HG03025 (cell line): ENCODE measurements around the gene CACNG4.

Source experiments
- ATAC-seq: cut with Tn5 transposase; IDR thresholded peaks from one replicate; pipeline ENCODE4 v1.9.1; 2021; ENCODE audit warnings: mild to moderate bottlenecking, moderate library complexity; ENCODE audit not compliant: unreplicated experiment, low FRiP score

CACNG4 gene

DNA sequence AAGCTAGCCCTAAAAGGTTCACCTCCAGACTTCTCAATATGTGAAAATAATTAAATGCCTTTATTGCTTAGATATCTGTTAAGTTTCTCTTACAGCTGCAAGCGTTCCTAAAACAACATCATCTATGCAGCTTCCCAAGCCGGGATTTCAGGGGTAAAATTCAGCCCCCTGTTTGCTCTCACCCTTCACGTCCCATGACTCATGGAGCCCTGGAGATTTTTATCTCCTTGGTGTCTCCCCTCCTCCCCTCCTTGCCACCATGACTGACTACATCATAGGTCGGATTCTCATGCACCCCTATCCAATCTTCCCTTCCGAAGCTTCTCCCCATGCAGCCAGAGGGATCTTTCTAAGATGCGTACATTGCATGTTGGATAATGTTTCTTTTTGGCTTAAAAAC, 21.0 kb upstream of the CACNG4 start:
- no peak for ATAC-seq

DNA sequence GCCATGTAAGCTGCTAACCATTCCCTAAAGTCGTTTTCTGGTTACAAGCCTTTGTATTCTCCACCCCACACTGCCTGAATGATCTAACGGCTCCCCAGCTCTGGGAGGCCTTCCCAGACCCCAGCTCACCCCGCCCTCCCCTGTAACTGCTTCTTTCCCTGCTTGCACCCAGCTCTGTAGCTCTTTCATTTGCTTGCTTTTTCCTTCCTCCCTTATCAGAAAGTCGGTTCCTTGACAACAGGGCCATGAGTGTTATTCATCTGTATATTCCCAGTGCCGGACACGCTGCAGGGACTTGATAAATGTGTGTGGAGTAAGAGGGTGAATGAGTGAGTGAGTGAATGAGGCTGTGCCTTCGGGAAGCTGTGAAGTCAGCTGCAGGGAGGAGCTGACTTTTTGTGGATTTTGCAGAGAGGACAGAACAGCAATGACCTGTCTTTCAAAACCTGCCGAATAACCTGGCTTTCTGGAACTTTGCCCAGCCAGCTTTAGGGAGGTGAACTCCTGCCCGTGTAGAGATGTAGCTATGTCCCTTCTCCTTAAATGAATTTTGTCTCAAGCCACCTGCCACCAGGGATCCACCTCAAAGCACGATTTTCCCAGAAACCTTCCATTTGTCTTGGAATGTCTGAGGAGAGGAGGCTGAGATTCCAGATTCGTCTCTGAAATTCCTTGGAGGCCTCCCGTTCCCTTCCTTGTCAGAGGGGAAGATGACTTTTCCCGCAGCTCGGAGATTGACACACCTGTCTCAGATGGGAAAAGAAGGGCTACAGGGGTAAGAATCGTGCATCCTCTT, 20.0 kb upstream of the CACNG4 start:
- ATAC-seq, result no peak

- ATAC-seq, result no peak
Observed at GRCh38 chr17:66945147-66945835, 19.2 kb upstream of the CACNG4 start.

DNA sequence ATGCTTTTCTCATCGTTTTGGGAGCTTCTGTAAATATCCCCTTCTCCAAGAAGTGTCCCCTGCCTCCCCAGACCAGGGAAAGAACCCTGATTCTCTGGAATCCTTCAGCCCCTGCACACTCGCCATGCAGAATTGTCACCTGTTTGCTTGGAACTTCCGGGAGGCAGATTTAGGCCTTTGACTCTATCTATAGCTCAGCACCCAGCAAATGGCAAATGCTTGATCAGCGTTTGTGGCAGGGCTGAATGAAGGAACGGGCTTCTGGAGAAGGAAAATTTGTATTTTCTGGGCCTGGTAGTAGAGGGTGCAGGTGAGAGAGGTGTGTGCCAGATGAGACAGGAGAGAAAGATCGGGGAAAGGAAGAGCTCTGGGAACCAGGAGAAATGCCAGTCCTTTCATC, 18.3 kb upstream of the CACNG4 start:
- ATAC-seq, result no peak

GRCh38 chr17:66947311-66947710, 17.2 kb upstream of the CACNG4 start:
- no peak for ATAC-seq

- no peak for ATAC-seq
Observed at GRCh38 chr17:66948061-66948750, 16.3 kb upstream of the CACNG4 start.

GRCh38 chr17:66949501-66949900, 15.0 kb upstream of the CACNG4 start:
- no peak for ATAC-seq

DNA sequence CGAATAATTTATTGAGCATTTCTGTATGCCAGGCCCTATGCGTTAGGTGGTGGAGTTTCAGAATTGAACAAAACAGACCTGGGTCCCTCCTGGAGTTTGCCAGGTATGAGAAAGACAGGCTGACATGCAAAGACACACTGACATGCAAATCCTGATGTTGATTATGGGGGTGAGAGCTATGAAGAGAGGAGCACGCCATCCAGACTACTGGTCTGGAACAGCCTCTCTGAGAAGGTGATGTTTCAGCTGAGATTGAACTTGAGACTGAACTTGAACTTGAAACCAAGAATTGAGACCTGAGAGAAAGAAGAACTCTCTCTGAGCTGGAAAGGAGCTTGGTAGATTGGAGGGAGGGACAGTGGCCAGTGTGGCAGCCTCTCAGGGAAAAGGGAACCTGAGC, 14.2 kb upstream of the CACNG4 start:
- no peak for ATAC-seq

GRCh38 chr17:66950886-66951604, 13.5 kb upstream of the CACNG4 start:
- ATAC-seq, result no peak

DNA sequence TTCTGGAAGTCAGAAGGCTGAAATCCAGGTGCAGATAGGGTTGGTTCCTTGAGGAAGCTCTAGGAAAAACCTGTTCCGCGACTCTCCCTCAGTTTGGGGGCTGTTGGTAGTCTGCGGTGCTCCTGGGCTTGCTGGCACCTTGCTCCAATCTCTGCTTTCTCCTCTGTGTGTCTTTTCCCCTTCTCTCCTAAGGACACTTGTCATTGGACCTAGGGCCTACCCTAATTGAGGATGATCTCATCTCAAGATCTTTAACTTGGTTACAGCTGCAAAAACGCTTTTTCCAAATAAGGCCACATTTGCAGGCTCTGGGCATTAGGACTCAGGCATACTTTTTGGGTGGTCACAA, 12.9 kb upstream of the CACNG4 start:
- no peak for ATAC-seq

DNA sequence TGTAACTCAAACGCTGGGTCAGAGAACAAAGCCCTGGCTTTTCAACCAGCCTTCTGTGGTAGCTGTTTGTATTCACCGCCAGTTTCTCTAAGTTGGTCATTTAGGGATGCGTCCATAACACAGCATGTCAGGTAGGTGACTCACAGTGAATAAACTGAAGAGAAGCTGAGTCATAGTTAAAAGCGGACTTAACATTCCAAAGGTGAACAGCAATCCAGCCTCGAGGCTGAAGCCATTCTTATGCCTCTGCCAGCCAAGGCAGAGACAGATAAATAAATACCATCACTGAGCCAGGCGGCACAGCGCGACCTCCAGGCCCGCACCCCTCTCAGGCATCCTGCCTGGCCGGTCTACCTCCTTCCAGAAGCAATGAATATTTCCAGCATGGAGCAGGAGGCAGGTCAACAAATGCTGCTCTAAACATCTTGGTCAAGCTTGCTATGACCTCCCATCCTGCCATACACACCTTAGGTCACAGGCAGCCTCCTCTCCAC, 12.4 kb upstream of the CACNG4 start:
- no peak for ATAC-seq

DNA sequence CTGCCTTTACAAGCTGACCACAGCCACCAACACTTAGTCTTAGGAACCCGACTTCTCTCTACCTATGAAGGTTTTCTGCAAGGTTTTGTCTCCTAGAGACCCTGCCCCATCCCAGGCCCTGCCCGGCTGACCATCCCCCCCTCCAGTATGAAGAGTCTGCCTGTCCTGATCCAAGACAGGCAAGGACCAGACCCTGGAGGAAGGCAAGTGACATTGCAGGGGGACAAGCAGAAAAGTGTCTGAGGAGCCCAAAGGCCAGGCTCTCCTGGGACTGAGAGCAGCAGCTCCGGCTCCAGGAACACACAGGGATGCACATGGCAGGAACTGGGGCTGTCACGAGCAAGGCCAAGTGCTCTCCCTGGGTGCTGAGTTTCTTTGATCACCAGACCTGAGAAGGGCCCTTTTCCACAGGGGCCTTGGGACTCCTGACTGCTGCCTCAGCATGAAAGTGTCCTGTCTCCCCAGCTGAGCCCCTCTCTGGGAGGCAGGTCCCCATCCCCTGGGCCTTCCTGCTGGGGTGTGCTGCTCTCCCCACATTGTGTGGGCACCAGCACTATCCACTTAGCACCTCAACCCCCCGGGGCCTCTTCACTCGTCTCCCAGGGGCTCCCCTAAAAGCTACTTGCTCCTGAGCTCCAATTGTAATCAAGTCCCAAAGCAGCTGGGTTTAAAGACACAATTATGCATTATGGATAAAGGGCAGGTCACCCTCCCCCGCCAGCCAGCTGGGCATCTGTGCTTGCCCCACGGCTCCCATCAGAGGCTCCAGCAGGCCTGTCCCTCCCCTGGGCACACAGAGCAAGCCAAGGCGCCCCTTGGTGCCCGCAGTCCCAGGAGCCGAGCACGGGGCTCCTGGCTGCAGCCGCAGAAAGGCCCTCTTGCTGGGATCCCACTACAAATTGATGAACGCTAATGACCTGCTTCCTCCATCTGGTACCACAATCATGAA, 11.6 kb upstream of the CACNG4 start:
- no peak for ATAC-seq

GRCh38 chr17:66953630-66954020, 10.9 kb upstream of the CACNG4 start:
- ATAC-seq, result no peak

DNA sequence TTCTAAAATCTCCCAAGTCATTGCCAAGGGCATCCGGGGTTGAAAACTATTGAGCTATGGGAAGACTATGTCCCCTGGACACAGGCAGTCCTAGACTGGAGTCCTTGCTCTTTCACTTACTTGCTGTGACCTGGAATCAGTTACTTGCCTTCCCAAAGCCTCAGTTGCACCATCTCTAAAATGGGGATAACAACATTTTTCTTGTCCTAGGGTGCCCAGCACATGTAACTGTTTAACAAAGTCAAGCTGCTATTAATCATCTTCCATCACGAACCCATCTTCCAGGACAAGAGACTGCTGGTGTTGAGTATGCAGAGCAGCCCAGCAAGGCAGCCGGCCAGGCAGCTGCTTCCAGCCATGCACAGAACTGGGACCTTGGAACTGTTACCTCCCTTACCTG, 9.9 kb upstream of the CACNG4 start:
- no peak for ATAC-seq

GRCh38 chr17:66955821-66956220, 8.7 kb upstream of the CACNG4 start:
- ATAC-seq, result no peak

DNA sequence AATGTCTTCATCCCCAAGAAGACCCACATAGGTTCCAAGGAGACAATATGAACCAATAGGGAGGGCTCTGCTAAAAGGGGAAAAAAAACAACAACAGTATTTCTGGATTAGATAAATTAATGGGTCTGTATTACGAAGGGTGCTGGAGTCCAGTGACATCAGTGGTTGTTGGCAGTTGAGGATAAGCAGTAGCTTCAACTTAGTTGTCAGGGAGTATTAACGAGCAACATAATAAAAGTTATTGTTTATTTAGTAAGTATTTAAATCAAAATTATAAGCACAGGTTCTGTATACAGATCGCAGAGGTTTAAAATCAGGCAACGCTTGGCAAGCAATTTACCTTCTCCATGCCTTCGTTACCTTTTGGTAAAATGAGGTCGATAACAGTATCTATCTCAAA, 7.6 kb upstream of the CACNG4 start:
- ATAC-seq, result no peak

DNA sequence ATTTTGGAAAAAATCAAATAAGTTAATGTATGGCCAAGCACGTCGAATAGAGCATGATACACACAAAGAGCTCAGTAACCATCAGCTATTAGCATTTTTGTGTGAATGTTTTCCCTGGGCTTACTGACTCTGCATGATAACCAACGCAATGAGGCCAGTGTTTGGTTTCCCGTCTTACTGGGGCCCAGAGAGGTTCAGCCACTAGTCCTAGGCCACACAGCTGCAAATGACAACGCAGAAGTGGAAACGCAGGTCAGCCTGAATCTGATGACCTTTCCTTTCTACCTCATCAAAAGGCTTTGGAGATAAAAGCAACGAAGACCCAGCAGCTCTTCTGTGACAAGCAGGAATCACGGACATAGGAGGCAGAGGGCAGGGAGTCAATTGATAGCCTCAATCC, 7.2 kb upstream of the CACNG4 start:
- no peak for ATAC-seq

GRCh38 chr17:66957951-66958579, 6.4 kb upstream of the CACNG4 start:
- no peak for ATAC-seq

- no peak for ATAC-seq
Observed at GRCh38 chr17:66959641-66960375, 4.7 kb upstream of the CACNG4 start.
